DOHH2 (cell line): ENCODE measurements around the gene ALCAM.
A peak's percentile ranks its signal among the peaks of the same experiment; 100 is the strongest.

ENCODE experiments used
- H3F3A ChIP-seq: fragments of 200-600 bp; sonication (generic), shearing (Covaris generic); 2 replicates; pipeline ENCODE4 v1.6.0; 2016; ENCODE audit warnings: antibody characterized with exemption, mild to moderate bottlenecking; ENCODE audit not compliant: control insufficient read depth, insufficient read depth
- H3K27ac ChIP-seq: fragments of 200-600 bp; sonication (generic); 2 replicates; pipeline ENCODE4 v1.5.1; 2014; ENCODE audit warnings: low read depth, mild to moderate bottlenecking, low read length, moderate library complexity
- H3K27me3 ChIP-seq: fragments of 200-600 bp; sonication (generic); 2 replicates; pipeline ENCODE4 v1.6.1; 2014; ENCODE audit warnings: mild to moderate bottlenecking, low read length, mixed read lengths; ENCODE audit not compliant: control insufficient read depth
- H3K36me3 ChIP-seq: fragments of 200-600 bp; sonication (generic); 2 replicates; pipeline ENCODE4 v1.6.1; 2014; ENCODE audit warnings: mild to moderate bottlenecking, low read length, moderate library complexity, mixed read lengths; ENCODE audit not compliant: control insufficient read depth
- H3K4me1 ChIP-seq: fragments of 200-600 bp; sonication (generic); 2 replicates; pipeline ENCODE4 v1.6.1; 2014; ENCODE audit warnings: mild to moderate bottlenecking, low read length, mixed read lengths; ENCODE audit not compliant: control insufficient read depth
- H3K4me2 ChIP-seq: fragments of 200-600 bp; sonication (generic); 2 replicates; pipeline ENCODE4 v1.6.0; 2014; ENCODE audit warnings: mild to moderate bottlenecking, low read length, moderate library complexity
- H3K4me3 ChIP-seq: fragments of 200-600 bp; sonication (generic); 2 replicates; pipeline ENCODE4 v1.5.1; 2014; ENCODE audit warnings: mild to moderate bottlenecking, low read length, mixed read lengths
- H3K79me2 ChIP-seq: fragments of 200-600 bp; sonication (generic); 2 replicates; pipeline ENCODE4 v1.6.1; 2014; ENCODE audit warnings: mild to moderate bottlenecking, low read length, mixed read lengths; ENCODE audit not compliant: control insufficient read depth
- H3K9me2 ChIP-seq: fragments of 200-600 bp; sonication (generic); replicated peaks from 2 replicates; pipeline ENCODE4 v1.6.1; 2014; ENCODE audit warnings: mild to moderate bottlenecking, low read length, mixed read lengths; ENCODE audit not compliant: control insufficient read depth
- H3K9me3 ChIP-seq: fragments of 200-600 bp; sonication (generic); 2 replicates; pipeline ENCODE4 v1.6.1; 2014; ENCODE audit warnings: antibody characterized with exemption, low read length, mixed read lengths; ENCODE audit not compliant: control insufficient read depth, insufficient read depth
- H4K20me1 ChIP-seq: fragments of 200-600 bp; sonication (generic); 2 replicates; pipeline ENCODE4 v1.6.0; 2014; ENCODE audit warnings: low read depth, mild to moderate bottlenecking, antibody characterized with exemption, low read length, moderate library complexity; ENCODE audit not compliant: control insufficient read depth, insufficient read depth
- CTCF ChIP-seq: fragments of 200-600 bp; sonication (generic); IDR thresholded peaks from one replicate; pipeline ENCODE4 v1.5.1; 2014; ENCODE audit warnings: antibody characterized with exemption, mild to moderate bottlenecking, low read depth, low read length; ENCODE audit not compliant: poor library complexity, severe bottlenecking
- EZH2phosphoT487 ChIP-seq: fragments of 200-600 bp; sonication (generic); IDR thresholded peaks from 2 replicates; pipeline ENCODE4 v1.6.1; 2017; ENCODE audit warnings: borderline replicate concordance, mild to moderate bottlenecking, antibody characterized with exemption, low read length, moderate library complexity, mixed read lengths

The ALCAM gene

GRCh38 chr3:105366326-105367062, at the start of gene ALCAM:
Gene ALCAM (plus strand): TSS chr3:105366909.
- H3K9me2 ChIP-seq = no peaks in the 10 kb centered on the region
- H3K4me1 ChIP-seq = peaks cover 25% of the 10 kb centered on the region
- peak within 1 kb of the TSS; percentile 99 for H3K4me2 ChIP-seq
- no peak for TF ChIP-seq EZH2phosphoT487
- TF ChIP-seq CTCF = peak; percentile 49
- peaks cover 7% of the 10 kb centered on the region for H3K27me3 ChIP-seq
- H3K27ac ChIP-seq = peak within 1 kb of the TSS; percentile 85
- no peaks in the 10 kb centered on the region for H4K20me1 ChIP-seq
- H3K36me3 ChIP-seq = no peaks in the 10 kb centered on the region; the same call in 1 of the 2 replicates
- H3K9me3 ChIP-seq = no peaks in the 10 kb centered on the region
- H3K4me3 ChIP-seq = peak within 1 kb of the TSS; percentile 86
- peaks cover 30% of the 10 kb centered on the region for H3K79me2 ChIP-seq
- peaks cover 24% of the 10 kb centered on the region for H3F3A ChIP-seq

GRCh38 chr3:105317841-105318240, 48.9 kb upstream of the ALCAM start:
- Histone ChIP-seq H3K27ac (no peak overlapping the region), H3K4me2 (no peak overlapping the region)

GRCh38 chr3:105322570-105323273, 44.0 kb upstream of the ALCAM start:
- Histone ChIP-seq H3K27ac (no peak overlapping the region), H3K9me2 (no peaks in the 10 kb centered on the region), H3K36me3 (no peaks in the 10 kb centered on the region), H3K4me2 (no peak overlapping the region), H3K4me3 (no peak overlapping the region), H3K9me3 (no peaks in the 10 kb centered on the region), H3K79me2 (no peaks in the 10 kb centered on the region), H4K20me1 (no peaks in the 10 kb centered on the region), H3F3A (no peaks in the 10 kb centered on the region), H3K27me3 (no peaks in the 10 kb centered on the region), H3K4me1 (no peaks in the 10 kb centered on the region)
- TF ChIP-seq EZH2phosphoT487 (no peak), CTCF (no peak)

More at GRCh38 chr3:105317841-105318240, 48.9 kb upstream of the ALCAM start:
- Histone ChIP-seq H3K4me1 (no peaks in the 10 kb centered on the region), H3K9me2 (no peaks in the 10 kb centered on the region), H3K27me3 (no peaks in the 10 kb centered on the region), H3F3A (no peaks in the 10 kb centered on the region), H3K79me2 (no peaks in the 10 kb centered on the region), H3K4me3 (no peak overlapping the region), H4K20me1 (no peaks in the 10 kb centered on the region), H3K9me3 (no peaks in the 10 kb centered on the region), H3K36me3 (no peaks in the 10 kb centered on the region)
- TF ChIP-seq CTCF (no peak), EZH2phosphoT487 (no peak)
